ENCODE results near the gene EXD3.

The EXD3 gene

DNA sequence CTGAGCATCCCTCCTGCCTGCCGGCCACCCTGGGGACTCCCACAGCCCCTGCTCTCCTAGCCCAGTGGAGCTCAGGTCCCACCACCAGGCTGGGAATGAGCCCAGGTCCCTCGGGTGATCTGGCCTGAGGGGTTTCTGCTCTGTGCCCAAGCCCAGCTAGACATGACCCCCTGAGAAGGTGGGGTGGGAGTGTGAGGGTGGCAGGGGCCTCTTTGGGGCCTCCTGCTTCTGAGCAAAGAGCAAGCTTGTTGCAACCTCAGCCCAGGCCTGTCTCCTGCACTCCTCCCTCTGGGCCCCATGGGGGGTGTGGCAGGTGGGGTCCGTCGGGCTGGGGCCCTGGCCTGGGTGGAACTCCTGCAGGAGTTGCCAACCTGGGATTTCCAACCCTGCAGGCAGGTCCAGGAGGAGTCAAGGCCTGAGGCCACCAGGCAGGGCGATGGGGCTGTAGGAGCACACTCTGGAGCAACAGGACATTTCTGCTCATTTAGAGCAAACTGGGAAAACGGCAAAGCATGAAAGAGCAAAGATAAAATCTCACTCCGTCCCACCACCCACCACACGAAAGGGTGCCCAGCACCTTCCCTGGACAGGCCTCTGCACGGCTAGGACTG is 109.5 kb downstream of the EXD3 start:
- no peak for DNase-seq

DNA sequence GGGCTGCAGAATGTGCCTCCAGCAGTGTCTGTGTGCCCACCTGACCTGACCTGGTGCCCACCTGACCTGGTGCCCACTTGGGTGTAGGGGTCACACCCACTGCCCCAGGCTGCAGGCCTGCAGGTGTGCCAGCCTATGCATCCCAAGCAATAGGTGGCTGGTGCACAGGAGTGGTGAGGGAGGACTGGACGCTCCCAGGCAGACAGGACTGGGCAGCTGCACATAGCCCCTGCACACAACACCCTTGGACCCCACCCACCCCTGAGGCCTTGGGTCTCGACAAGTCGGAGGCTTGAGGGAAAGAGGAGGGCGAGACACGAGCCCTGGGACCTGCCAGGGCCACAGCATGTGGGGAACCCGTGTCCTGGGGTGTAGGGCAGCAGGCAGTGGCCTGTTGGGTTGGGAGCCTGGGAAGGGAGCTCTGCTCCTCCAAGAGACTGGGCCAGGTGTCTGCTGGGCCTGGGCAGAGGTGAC is 110.1 kb downstream of the EXD3 start:
- DNase-seq: no peak

DNA sequence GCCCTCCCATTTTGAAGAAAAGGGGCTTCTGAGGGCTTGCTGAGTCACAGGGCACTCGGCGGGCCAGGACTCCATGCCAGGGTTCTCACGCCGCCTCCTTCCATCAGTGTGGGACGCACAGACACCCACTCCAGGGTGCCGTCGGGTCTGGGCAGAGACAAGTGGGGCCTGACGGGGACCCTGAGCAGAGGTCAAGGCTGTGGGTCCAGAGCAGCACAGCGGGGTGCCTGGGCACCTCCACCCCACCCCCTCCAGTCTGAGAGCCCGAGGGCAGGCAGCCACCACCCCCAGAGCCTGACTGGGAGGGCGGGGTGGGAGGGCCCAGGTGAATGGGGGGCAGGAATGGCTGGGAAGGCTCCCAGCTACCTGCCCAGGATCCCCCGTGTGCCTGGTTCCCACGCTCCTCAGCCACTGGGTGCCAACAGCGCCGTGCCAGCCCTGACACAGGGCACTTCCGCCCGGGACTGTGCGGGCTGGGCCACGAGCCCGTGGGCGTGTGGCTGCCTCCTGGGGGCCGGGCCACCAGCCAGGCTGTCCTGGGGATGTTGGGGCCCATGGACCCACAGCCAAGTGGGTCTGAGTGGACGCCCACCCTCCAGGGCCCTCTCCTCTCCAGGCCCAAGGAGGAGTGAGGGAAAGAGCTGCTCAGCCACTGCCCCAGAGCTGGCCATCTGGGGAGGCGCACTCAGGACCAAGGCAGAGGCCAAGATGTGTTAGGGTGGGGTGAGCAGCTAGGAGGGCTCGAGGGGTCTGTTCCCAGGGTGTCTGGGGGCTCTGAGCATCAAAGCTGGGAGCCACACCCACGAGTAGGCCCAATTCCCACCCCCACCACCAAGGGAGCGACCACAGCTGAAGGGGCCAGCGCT is 110.7 kb downstream of the EXD3 start:
- no peak for DNase-seq

DNA sequence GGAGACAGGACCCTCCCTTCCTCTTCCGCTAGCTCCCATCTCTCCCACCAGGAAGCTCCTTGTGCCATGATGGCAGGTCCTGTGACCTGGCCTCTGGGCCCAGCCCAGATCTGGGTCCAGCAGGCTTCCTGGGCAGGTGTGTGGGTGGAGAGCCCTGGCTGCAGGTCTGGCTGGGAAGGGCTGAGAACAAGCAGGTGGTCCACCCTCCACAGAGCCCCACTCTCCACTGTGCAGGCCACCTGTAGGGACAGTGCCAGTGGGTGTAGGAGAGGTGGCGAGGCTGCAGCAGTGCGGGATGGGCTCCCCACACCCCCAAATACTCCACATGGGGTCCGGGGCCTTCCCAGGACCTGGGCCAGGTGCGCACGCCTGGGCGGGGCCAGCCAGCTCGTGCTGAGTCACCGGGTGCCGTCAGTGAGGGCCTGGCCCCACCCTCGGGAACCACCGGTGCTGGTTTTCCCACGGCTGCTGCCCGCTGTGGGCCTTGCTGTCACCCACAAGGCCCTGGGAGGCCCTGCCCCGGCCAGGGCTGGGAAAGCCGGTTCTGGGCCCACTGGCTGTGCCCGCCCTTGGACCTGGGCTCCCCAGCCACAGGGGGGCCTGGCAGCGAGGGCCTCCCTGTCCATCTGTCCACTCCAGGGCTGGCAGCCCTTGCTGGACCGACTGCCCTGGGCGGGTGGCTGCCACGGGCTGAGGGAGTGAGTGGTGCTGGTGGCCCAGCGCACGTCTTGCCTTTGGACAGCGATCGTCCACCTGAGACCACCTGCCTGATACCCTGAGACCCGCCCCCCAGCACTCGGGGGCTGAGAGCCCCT is 111.6 kb downstream of the EXD3 start:
- no peak for DNase-seq

DNA sequence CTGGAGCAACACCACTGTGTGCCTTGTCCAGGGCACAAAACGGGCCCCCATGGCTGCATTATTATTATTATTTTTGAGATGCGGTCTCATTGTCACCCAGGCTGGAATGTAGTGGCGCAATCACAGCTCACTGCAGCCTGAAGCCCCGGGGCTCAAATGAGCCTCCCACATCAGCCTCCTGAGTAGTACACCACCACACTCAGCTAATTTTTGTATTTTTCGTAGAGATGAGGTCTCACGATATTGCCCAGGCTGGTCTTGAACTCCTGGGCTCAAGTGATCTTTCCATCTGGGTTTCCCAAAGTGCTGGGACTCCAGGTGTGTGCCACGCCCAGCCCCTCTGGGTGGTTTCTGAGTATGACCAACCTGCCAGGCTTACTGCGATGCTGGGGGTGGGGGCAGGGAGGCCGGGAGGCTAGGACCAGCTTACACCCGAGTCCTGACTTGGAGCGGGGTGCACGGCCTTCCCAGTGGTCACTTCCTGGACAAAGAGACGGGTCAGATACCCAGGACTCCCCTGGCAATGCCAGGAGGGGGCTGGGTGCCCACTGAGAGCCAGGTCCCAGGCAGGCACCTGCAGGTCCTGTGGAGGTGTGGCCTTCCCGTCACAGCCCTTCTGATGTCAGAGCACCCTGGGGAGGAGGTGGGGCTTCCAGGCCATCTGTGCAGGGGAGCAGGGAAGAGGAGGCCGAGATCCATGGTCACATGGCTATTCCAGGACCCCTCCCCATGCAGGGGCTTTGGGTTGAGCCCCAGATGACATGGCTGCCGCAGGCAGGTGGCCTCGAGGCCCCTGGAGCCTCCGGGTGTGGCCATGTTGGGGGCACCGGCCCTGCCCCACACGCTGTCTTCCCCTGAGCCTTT is 112.5 kb downstream of the EXD3 start:
- no peak for DNase-seq

DNA sequence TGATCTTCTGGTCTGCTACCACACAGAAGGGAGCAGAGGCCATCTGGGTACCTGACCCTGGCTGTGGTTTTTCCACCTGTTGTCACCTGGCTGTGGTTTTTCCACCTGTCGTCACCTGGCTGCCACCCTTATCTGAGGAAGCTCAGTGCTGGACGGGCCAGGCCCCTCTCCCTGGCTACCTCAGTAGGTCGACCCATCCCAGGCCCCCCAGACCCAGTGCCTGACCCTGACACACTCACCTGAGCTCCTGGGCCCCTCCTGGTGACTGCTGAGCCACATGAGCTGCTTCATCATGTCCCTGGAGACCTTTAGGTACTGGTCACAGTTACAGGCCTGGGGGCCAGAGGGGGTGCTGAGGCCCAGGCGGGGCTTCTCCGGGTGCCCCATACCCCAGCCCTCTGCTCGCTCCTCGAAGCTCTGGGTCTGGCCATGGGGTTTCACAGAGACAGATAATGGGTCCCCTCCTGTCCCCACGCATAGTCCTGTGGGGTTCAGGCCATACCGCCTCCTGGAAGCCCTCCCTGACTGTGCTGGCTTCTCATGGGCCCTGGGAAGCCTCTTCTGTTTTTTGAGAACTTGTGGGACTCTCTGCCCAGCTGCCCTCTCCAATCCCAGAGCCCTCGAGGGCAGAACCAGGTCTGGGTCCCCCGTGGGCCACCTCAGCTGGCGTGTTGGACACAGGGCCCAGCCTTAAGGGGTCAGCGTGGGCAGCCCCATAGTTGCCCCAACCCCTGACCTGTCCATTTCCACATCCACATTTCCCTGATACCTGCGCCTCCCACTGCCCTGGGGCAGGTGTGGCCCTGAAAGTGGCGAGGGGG is 113.4 kb downstream of the EXD3 start:
- DNase-seq: no peak

DNA sequence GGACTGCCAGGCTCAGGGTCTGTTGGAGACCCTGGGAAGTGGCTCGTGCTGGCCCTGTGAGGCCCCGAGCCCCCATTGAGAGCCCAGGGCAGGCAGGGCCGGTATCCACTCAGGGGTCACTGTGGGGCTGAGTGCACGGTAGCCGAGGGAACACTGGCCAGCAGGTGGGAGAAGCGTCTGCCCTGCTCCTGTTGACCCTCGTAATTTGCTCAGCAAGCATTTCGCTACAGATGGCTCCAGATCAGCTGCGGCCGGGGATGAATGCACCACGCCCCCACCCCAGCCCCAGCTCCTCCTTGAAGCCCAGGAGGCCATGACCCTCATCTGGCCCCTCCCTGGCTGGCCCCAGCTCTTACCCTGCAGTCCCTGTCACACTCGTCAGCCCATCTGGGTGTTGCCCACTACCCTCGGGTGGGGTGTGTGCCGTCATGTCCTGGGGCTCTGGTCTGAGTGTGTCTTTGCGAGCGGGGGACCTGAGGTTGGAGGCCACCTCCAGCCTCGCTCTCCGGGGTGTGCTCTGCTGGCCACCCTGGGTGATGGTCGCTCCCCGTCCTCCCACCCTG is 114.8 kb downstream of the EXD3 start:
- no peak for DNase-seq

DNA sequence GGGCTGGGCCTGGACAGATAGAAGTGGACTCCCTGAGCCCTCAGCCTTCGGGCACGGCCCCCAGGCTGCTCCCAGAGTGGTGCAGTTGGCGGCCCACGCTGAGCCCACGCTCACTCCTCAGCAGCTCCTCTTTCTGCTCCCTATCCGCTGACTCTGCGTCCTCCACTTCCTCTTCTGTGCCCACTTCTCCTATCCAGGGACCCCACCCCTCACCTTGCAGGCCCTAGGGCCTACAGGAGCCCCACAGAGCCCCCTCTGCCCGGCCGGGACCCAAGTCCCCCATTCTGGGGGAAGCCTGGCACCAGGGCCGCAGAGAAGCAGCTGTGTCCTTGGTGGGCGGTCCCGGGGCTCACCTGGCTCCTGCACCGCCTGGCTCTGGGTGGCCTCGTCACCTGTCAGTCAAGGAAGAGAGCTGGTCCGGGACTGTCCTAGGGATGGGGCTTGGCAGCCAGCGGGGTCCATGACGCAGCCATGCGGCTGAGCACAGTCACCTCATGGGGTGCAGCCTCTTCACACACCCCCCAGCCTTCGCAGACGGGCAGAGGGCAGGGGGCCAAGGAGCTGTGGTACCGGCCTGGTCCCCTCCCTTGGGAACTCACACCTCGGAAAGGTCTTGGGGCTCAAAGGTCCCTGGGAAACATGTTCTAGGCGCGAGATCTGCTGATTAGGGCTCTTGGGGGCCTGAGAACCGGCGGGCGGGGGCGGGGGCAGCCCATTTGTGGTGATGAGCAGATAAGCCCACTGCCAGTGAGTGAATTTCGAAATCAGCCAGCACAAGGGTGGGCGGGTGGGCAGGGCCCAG is 115.5 kb downstream of the EXD3 start:
- no peak for DNase-seq

DNA sequence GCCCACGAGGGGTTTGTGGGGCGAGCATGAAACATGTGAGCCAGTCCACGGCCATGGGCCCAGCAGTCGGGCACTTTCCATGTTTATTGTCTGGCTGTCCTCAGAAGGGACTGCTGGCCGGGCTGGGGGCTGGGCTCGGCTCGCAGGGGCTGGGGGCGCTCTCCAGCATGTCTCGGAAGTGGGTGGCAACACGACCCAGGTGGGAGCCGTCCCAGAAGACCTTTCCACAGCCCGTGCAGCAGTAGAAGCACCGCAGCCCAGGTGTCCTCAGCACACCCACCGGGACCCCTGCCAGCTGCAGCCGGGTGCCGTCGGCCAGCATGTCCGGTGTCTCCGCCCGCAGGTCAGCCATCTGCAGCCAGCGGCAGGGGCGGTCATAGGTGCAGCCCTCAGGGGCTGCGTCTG is 116.1 kb downstream of the EXD3 start:
- no peak for DNase-seq

DNA sequence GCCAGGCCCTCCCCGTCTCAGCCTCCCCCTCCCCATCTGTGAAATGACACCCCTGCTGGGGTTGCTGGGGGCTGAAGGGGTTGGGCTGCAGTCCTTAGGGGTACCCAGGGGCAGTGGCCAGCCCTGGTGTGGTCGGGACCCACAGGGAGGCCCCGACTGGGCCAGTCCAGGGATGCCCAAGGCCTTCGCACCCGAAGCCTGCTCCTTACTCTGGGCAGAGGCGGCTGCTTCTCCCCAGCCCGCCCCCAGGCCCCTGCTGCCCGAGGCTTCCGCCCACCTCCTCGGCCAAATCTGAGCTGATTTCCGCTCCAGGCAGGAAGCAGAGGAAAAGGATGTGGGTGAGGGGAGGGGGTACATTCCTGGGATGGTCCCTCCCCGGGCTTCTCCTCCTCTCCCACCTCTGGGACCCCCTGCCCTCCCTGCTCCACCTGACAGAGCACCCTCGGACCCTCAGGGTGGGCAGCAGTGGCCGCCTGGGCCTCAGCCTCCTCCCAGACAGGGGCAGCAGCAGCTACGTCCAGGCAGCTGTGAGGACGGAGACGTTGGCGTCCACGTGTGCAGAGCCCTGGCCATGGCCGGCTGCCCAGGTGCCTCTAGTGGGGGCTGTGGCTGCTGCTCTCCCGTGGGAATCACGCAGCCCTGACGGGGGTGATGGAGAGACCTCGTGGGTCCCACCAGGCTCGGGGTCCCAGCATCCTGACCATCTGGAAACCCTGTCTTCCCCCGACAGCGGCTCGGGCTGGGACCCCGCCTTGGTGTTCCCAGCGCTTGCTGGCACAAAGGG is 116.7 kb downstream of the EXD3 start:
- DNase-seq: no peak

DNA sequence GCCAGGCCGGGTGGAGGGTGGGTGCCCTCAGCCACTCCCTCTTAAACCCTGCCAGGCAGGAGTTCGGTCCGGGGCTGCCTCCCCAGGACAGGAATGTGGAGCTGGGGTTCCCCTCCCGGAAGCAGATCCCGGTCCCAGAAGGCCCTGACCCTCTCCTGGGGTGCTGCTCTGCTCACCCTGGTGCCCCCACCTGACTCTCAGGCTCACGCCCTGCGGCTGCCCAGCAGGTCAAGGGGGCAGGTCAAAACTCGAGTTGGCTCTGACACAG is 117.2 kb downstream of the EXD3 start:
- DNase-seq: no peak

DNA sequence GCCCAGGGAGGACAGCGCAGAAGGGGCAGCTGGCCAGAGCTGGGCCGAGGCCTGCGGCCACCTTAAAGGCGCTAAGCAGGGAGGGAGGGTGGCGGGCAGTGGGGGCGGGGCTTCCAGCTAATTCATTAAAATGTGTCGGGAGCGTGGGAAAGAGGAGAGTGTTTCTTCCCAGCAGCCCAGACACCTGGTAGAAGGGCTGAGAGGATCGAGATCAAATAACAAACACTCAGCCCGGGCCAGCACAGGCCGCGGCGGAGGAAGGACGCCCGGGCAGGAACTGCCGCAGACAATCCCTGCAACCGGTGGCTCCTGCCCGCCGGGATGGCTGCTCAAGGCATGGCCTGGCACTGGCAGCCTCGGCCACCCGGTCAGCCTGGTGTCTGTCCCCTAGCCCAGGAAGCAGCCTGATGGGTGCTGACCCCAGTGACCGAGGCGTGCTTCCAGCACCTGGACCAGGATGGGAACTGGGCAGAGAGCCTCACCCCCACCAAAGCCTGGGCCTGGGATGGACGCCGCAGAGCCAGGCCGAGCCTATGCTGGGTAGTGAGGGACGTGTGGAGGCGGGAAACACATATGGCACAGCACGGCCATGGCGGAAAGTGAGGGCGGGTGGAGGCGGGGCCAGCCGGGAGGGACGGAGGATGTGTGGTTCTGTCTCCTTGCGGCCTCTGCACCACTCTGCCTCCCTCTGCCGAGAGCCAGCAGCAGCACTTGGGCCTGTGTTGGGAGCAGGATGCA is 117.7 kb downstream of the EXD3 start:
- no peak for DNase-seq

DNA sequence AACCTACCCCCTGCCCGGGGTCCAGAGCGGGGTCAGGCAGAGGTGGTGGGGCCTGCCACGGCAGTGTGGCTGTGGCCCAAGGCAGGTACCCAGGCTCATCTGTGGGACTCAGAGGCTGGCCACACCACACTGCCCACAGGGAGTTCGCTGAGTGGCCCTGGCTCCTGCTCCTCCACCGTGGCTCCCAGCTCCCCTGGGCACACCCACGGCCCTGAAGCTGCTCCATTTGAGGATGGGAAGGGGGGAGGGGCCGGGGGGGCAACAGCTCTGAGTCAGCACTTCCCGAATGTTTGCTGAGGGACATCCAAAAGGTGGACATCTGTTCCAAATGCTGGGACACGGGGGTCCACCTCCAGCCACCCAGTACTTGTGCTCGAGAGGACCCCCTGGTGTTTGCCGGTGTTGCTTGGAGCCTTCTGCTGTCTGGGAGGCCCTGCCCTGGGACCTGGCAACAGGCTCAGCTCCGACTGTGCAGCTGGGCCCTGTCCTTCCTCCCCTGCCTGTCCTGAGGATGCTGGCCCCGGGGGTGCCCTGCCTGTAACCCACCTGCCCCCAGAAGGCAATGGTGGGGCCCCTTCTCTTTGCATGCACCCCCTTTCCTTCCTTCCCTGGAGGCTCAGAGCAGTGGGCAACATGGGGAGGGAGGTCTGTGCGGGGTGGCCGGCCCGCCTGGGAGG is 118.4 kb downstream of the EXD3 start:
- no peak for DNase-seq

DNA sequence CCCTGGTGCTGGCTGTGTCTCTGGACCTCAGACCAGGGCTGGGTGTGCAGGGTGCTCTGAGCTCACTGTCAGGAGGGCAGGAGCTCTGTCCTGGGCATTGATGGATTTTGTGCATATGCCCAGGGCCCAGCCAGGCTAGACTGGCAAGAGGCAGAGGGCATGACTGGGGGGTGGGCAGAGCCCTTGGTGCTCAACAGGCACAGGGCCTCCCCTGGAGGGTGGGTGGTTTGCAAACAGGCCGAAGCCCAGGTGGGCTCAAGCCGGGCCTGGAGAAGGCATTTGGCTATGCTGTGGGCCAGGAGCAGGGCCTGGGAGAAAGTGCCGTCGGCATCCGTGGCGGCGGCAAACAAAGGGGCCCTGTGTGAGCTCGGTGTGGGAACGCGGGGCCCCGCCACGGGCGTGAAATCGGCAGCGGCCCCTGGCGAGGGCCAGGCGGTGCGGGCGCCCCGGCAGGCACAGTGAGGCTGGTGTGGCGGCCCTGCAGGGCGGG is 119.0 kb downstream of the EXD3 start:
- no peak for DNase-seq

DNA sequence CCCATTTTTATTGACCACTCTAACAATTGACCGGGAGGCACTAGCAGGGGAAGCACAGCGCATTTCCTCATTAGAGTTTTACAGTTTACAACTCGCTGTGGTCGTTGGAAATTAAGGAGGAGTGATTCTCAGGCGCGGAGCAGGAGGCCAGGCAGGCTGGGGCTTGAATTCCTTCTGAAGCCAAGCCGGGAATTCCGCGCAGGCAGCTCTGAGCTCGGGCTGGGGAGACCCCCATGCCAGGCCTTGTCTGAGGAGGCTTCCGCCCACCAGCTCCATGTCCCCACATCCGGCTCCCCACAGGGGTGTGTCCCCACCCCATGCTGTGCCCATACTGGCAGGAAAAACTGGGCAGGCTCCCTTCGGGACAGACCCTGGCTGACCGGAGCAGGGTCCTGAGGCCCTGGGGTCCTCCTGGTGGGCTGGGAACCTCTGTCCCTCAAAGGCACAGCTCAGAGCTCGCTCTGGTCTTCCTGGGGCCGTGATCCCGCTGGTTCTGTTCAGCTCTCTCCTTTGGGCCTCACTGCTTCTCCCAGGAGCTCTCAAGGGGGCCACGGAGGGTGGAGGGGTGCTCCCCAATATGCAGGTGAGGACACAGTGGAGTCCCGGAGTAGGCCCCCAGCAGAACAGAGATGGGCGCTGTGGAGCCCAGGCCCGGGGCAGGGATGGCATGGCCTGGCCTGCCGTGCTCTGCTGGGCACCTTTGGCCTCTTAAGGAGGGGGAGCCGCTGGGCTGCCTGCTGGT is 119.6 kb downstream of the EXD3 start:
- DNase-seq: no peak

DNA sequence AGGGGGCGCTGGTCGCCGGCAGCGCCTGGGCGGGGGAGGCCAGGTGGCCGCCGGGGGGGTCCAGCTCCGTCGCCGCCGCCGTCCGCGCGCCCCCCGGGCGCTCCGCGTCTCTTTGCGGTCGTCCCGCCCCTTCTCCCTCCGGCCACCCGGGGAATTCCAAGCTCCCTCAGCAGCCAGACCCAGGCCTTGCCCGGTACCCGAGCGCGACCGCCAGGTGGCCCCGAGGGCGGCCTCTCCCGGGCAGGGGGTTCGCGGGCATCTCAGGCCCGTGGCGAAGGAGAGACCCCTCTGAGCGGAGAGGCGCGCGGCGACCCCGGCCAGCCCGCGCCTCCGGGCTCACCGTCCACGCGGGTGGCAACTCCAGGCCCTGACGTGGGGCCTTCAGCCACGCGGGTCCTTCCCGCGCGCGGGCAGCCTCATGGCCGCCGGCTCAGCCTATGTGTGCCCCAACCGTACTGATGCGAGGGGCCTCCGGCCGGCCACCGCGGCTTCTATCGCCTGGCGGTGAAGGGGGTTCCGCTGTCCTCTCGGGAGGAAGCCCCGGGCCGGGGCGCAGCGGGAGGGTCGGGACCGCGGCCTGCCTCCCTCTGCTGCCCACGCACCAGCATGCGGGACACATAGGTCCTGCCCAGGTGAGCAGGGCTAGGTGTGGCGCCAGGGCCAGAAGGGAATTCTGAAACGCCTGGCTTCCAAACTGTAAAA is 120.4 kb downstream of the EXD3 start:
- DNase-seq: no peak

DNA sequence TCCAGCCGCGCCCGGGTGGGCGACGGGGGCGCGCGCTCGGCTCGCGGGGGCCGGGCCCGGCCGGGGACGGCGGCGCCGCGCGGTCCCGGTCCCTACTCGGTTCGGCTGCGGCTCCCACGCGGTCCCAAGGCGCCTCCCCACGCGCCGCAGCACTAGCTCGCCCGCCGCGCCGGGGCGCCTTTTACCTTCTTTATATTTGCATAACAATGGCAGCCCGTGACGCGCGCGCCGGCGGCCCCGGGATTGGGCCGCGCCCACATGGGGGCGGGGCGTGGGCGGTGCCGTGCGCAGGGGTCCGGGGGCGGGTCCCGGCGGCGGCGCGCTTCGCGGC is 120.9 kb downstream of the EXD3 start, which contains the start of gene NRARP:
NRARP (minus strand) TSS at position 154 of the 331 bp plus-strand sequence. CDS start 343 bp downstream, outside the sequence.
- DNase-seq: peak; percentile 49 to 82

Measured in NCI-H446 (cell line).